Coronary artery (tissue), 2 donors: ENCODE data around the gene DOCK1.
"Not testable (repeated sequence)": the region's sequence is repeated elsewhere in the genome, so short reads cannot be mapped to it uniquely, and the experiment has no call there.

Experiments
- DNase-seq: peaks from one replicate; pipeline ENCODE4 v3.0.0-alpha.2; 2017; ENCODE audit warnings: low spot score
- H3K27ac ChIP-seq, 2 donors: fragments of 200-600 bp; sonication (generic); one replicate each; pipeline ENCODE4 v1.5.1; 2016 to 2019
- H3K4me3 ChIP-seq: fragments of 200-600 bp; sonication (generic); 2 replicates; pipeline ENCODE4 v1.5.1; 2016; ENCODE audit warnings: mild to moderate bottlenecking, moderate library complexity
- TF ChIP-seq, protein P1 (sequence below): fragments of 200-600 bp; sonication (generic); IDR thresholded peaks from one replicate; pipeline ENCODE4 v1.5.1; 2019; ENCODE audit warnings: antibody characterized with exemption

The DOCK1 gene

DNA sequence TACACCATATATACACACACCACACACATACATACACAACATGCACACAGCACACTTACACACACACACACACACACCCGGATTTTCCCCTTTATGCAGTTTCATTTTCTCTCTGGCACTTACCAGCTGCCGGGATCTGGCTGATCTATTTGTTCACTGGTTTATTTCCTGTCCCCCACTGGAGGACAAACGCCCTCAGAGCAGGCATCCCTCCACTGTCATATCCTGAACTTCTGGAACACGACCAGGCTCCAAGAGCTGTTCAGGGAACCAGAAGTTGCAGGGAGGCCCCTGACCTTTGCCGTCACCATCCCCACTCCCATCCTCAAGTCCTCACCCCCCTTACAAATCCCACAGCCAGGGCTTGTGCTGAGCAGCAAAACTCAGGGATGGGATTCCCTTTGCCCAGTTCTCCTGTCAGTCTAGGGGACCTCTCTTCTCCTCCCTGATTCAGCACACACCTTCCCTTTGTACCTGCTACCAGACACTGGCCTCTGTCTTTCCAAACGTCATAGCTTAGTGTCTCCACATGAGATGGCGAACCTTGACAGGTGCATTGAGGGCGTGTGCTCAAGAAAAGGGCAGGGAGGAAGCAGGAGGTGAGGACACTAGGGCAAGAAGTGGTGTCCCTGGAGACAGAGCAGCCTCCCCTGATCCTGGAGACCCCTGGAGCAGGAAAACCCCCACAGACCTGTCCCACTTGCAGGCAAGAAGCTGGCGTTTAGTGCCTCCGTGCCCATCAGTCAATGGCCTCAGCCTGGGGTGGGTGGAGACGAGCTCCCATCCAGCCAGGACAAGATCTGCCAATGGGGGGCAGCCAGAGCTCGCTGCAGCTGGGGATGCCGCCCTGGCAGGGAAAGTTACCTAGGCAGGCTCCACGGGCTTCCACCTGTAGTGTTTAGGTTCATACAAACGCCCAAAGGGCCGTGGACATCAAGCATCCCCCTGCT lies 12.7 kb upstream of the DOCK1 start:
- DNase-seq = no peak
- no peak overlapping the region for H3K27ac ChIP-seq
- TF ChIP-seq, protein P1, sequence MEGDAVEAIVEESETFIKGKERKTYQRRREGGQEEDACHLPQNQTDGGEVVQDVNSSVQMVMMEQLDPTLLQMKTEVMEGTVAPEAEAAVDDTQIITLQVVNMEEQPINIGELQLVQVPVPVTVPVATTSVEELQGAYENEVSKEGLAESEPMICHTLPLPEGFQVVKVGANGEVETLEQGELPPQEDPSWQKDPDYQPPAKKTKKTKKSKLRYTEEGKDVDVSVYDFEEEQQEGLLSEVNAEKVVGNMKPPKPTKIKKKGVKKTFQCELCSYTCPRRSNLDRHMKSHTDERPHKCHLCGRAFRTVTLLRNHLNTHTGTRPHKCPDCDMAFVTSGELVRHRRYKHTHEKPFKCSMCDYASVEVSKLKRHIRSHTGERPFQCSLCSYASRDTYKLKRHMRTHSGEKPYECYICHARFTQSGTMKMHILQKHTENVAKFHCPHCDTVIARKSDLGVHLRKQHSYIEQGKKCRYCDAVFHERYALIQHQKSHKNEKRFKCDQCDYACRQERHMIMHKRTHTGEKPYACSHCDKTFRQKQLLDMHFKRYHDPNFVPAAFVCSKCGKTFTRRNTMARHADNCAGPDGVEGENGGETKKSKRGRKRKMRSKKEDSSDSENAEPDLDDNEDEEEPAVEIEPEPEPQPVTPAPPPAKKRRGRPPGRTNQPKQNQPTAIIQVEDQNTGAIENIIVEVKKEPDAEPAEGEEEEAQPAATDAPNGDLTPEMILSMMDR = no peak
- H3K4me3 ChIP-seq = no peak overlapping the region

DNA sequence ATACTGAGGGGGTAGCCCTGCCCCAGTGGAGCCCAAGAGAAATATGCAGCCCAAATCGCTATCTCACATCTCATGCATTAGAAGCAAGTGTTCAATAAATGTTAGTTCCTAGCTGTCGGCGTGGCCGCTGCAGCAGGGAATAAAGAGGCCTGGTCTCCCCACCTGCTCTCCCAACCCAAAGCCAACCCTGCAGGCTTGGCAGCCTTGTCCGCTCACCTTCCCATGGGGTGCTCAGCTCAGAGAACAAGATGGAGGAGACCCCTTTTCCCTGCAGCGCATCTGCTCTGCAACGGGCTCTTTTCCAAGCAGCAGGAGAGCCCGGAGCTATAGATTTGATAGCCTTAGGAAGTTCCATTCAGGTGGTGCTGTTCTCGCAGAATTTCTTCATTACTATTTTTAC lies 12.0 kb upstream of the DOCK1 start:
- H3K4me3 ChIP-seq = no peak overlapping the region
- TF ChIP-seq, protein P1 = no peak
- no peak for DNase-seq
- no peak overlapping the region for H3K27ac ChIP-seq

DNA sequence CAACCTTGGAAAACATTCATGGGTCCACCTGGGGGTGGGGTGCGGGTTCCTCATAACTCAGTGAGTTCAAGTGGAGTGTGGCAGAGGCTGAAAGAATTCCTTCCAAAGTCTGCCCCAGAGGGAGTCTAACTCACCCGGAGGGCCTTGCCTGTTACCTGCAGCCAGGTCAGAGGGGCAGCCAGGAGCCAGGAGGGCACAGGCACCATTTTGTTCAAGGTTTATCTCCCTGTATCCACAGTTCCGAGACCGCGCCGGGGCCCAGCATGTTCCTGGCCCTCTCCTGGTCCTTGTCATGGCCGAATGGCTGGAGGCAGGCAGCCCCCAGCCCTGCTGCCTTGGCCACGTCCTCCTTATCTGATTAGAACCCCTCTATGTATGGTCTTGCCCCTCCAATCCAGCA lies 11.4 kb upstream of the DOCK1 start:
- DNase-seq = no peak
- H3K27ac ChIP-seq = no peak overlapping the region
- no peak overlapping the region for H3K4me3 ChIP-seq
- TF ChIP-seq, protein P1 = no peak

DNA sequence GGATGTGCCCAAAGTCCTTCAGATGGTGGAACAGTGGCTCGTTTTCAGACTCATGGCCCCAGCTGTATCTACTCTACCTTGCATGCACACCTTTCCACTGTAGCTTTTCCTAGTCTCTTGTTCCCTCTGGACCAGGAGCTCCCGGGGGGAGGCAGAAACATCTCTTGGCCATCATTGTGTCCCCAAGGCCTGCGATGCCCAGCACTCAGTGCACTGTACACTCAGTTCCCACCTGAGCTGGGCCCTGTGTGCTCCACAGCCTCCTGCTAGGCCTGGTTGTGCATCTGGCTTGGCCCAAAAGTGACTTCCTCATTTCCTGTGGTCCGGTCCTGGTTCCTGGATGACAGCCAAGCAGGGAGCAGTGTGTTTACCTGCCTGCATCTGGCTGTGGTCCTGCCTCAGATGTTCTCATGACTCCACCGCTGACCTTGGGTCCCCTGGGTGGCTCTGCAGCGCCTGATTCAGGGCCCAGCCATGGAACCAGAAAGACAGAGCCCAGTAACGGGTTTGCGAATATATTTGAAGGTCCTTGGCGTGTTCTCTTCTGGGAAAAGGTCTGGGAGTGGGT lies 9.9 kb upstream of the DOCK1 start:
- TF ChIP-seq, protein P1 = no peak
- DNase-seq = no peak
- Histone ChIP-seq H3K4me3 (no peak overlapping the region), H3K27ac (no peak overlapping the region)

DNA sequence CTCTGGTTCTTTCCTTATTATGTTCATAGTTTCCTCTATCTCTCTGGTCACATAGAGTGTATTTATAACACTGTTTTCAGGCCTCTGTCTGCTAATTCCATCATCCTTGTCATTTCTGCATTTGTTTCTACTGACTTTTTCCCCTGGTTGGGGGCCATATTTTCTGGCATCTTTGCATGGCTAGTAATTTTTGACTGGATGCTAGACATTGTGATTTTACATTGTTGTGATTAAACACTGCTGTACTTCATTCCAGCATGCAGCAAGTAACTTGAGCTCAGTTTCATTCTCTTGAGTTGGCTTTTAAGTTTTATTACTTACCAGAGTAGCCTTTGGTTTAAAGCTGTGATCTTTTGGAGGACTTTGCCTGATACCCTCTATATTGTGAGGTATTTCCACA lies 6.8 kb upstream of the DOCK1 start:
- TF ChIP-seq, protein P1 = no peak
- Histone ChIP-seq H3K4me3 (no peak overlapping the region), H3K27ac (no peak overlapping the region)
- no peak for DNase-seq

DNA sequence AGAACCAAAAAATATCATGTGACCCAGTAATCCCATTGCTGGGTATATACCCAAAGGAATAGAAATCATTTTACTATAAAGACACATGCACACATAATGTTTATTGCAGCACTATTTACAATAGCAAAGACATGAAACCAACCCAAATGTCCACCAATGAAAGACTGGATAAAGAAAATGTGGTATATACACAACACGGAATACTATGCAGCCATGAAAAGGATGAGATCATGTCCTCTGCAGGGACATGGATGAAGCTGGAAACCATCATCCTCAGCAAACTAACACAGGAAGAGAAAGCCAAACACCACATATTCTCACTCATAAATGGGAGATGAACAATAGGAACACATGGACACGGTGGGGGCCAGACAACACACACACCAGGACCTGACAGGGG lies 5.7 kb upstream of the DOCK1 start:
- H3K27ac ChIP-seq, H3K4me3 ChIP-seq, DNase-seq: not testable (repeated sequence)

DNA sequence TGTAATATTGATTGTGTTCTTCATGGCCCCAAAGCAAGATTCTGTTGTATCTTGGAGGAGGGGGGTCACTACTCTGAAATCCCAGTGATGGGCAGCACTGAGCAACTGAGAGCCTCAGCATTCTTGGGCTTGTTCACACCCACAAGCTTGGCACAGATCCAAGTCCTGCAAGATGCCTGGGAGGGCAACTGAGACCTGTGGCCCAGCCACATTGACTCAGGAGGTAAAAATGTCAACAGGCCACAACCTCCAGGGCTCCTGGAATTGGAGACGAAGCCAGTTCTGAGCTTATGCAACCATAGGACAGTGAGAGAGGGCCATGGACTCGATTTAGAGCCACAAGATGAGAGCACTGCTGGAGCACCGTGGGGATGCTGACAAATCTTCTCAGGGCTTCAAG lies 3.1 kb upstream of the DOCK1 start:
- TF ChIP-seq, protein P1 = no peak
- H3K27ac ChIP-seq = no peak overlapping the region
- no peak for DNase-seq
- H3K4me3 ChIP-seq = no peak overlapping the region
